Testis (tissue), 3 donors: ENCODE results near the gene ZGPAT. TPM values are rescaled to one million over a fixed set of nuclear protein-coding genes. Genes with fewer than 3 reads are reported as not detected.

Experiments used
- DNase-seq: peaks from one replicate; pipeline ENCODE4 v3.0.0-alpha.2; 2019
- H3K27ac ChIP-seq, 2 donors: fragments of 200-600 bp; sonication (generic); one replicate each; pipeline ENCODE4 v1.5.1; 2019
- H3K27me3 ChIP-seq: fragments of 200-600 bp; sonication (generic); one replicate; pipeline ENCODE4 v1.5.1; 2019
- H3K36me3 ChIP-seq: fragments of 200-600 bp; sonication (generic); one replicate; pipeline ENCODE4 v1.5.1; 2017; ENCODE audit warnings: low read depth; ENCODE audit errors: missing control alignments
- H3K4me1 ChIP-seq: fragments of 200-600 bp; sonication (generic); one replicate; pipeline ENCODE4 v1.5.1; 2019
- H3K4me3 ChIP-seq, 2 donors: fragments of 200-600 bp; sonication (generic); one replicate each; pipeline ENCODE4 v1.5.1; 2017 to 2019
- H3K9me3 ChIP-seq: fragments of 200-600 bp; sonication (generic); one replicate; pipeline ENCODE4 v1.5.1; 2017
- CTCF ChIP-seq, 3 experiments: fragments of 450-650 bp in 2 of 3; fragments of 200-600 bp in 1 of 3; sonication (generic) in 1 of 3; IDR thresholded peaks; one replicate each; pipeline ENCODE4 v1.5.1; 2016 to 2019; ENCODE audit warnings: antibody characterized with exemption in 3 of 3, mild to moderate bottlenecking in 2 of 3, moderate library complexity in 1 of 3
- POLR2A ChIP-seq: fragments of 450-650 bp; IDR thresholded peaks from one replicate; pipeline ENCODE4 v1.6.1; 2017; ENCODE audit warnings: antibody characterized with exemption, mild to moderate bottlenecking, moderate library complexity
- WGBS, 2 donors: methylation state at CpG; one replicate each; pipeline ENCODE4 v1.1.5; 2018; 5-methylcytosine and 5-hydroxymethylcytosine counted together
- intact Hi-C: fragments of 100-400 bp; cut with DNase I; formaldehyde crosslinking; loops from one replicate; pipeline ENCODE4 v1.15.1; 2023; ENCODE audit warnings: low total_unique reads
- polyA plus RNA-seq: library from polyadenylated mRNA; stranded (reverse); fragments of 350-450 nt; fragmentation: Illumina TruSeq; extraction: RNeasy Lipid Tissue Mini Kit (QIAGEN cat#74804); gene quantifications from one replicate; pipeline ENCODE4 v1.2.3, GENCODE V29; 2014; ENCODE audit warnings: low read depth, low replicate concordance; ENCODE audit not compliant: insufficient read depth
- total RNA-seq, 2 donors: library from RNA; depleted of rRNA; stranded (reverse); fragments of >200 nt; gene quantifications; one replicate each; pipeline ENCODE4 v1.2.3, GENCODE V29; 2016

The ZGPAT gene
- total and polyA plus RNA-seq, 3 donors from 2014 or later = 43.1 to 57.3 (median 53.1) TPM

GRCh38 chr20:63734946-63735858 is 27.4 kb downstream of the ZGPAT start:
- TF ChIP-seq POLR2A = no peak
- no peak for TF ChIP-seq CTCF (IDR thresholded peaks at IDR 0.05)
- Histone ChIP-seq H3K27ac (no peak overlapping the region), H3K36me3 (no peaks in the 10 kb centered on the region), H3K4me3 (no peak overlapping the region), H3K27me3 (no peaks in the 10 kb centered on the region), H3K4me1 (peaks cover 10% of the 10 kb centered on the region), H3K9me3 (no peaks in the 10 kb centered on the region)
- intact Hi-C loops = no loop called here
- no peak for DNase-seq
- 90 to 93% methylated on average over 16 to 46 of the region's 48 CpGs for WGBS, 2 donors

DNA sequence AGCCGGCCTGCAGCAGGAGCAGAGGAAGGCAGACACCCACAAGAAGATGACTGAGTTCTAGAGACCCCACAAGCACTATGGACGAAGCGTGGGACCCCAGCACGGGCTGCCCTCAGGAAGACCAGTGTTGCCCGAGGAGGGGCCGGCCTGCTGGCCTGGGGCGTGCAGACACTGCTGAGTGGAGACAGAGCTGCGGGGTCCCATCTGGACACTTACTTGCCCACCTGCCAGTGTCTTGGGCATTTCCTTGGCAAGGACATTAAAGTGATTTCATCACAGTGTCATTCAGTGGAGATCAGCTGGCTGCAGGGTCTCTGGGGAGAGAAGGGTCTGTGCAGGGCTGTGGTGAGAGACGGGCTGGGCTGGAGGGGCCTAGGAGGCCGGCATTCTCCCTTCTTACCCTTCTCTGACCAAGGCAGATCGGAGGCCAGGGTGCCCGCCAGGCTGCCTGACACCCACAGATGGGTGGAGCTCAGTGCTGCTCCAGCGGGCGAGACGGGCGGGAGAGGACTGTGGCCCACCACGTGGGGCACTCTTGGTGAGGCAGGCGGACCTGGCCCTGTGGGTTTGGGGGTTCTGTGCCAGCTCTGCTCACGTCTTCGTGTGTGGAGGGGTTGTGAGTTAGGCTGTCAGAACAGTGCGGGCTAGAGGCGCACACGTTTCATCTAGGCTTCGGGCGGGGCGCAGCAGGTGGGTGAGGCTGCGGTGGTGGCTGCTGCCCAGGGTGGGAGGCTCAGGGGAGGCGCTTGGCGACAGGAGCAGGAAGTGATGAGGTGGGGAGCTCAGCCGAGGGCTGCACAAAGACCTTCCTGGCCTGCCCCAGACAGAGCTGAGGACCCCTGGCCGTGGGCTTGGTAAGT is 28.2 kb downstream of the ZGPAT start, which contains the start of gene LIME1:
TSS of gene LIME1 (plus strand) at position 806 of the 860 bp plus-strand sequence. CDS start 886 bp downstream, outside the sequence.
- DNase-seq = no peak
- H3K27me3 ChIP-seq = no peaks in the 10 kb centered on the region
- no peak within 1 kb of the TSS for H3K4me3 ChIP-seq
- no peaks in the 10 kb centered on the region for H3K36me3 ChIP-seq
- WGBS, 2 donors = 85 to 87% methylated on average over 22 to 31 of the region's 31 CpGs
- H3K9me3 ChIP-seq = no peaks in the 10 kb centered on the region
- TF ChIP-seq CTCF (IDR thresholded peaks at IDR 0.05) (no peak), POLR2A (no peak)
- intact Hi-C loops = no loop called here
- H3K27ac ChIP-seq = no peak within 1 kb of the TSS
- H3K4me1 ChIP-seq = peaks cover 12% of the 10 kb centered on the region

DNA sequence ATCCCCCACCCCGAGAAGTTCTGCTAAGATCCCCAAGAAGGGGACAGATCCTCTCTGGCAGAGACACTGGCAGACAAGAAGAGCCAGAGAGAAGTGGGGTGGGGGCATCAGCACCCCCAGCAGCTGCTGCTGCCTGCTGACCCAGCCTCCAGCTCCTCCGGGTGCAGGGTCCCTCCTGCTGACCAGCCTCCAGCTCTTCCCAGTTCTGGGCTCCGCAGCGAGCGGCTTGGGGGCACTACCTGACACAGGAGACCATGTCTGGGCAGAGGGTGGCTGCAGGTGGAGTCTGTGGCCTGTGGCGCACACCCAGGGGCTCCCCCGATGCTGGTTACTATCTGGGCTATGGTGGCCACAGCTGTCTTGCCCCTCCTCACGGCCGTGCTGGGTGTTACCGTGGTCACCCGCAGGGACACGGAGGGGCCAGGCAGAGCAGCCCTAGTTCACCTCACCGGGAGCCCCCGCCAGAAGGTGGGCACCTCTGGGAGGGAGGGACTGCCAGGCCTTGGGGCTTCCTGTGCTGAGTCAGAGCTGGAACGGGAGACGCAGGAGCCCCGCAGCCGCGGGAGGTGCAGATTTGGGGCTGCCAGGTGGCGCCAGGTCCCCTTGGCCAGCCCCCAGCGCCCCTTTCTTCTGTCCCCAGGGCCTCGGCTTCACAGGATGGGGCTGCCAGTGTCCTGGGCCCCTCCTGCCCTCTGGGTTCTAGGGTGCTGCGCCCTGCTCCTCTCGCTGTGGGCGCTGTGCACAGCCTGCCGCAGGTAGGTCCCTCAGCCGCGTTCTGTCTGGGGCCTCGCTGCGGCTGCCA is 29.3 kb downstream of the ZGPAT start:
- no peak for DNase-seq
- H3K27me3 ChIP-seq = no peaks in the 10 kb centered on the region
- WGBS, 2 donors = 50 to 69% methylated on average over 4 to 30 of the region's 30 CpGs
- no peak overlapping the region for H3K27ac ChIP-seq
- H3K4me3 ChIP-seq = no peak overlapping the region
- TF ChIP-seq POLR2A = no peak
- no peak for TF ChIP-seq CTCF (IDR thresholded peaks at IDR 0.05)
- no peaks in the 10 kb centered on the region for H3K36me3 ChIP-seq
- no peaks in the 10 kb centered on the region for H3K9me3 ChIP-seq
- H3K4me1 ChIP-seq = peaks cover 21% of the 10 kb centered on the region
- intact Hi-C loops = no loop called here

DNA sequence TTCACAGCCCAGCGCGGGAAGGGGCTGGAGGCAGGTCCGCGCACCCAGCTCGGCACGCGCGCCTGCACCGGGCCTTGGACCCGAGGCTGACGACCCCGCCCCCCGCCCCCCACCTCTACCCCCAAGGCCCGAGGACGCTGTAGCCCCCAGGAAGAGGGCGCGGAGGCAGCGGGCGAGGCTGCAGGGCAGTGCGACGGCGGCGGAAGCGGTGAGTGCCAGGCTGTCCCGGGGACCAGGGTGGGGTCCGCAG is 29.8 kb downstream of the ZGPAT start:
- H3K27ac ChIP-seq = no peak overlapping the region
- intact Hi-C loops = no loop called here
- no peaks in the 10 kb centered on the region for H3K36me3 ChIP-seq
- peaks cover 26% of the 10 kb centered on the region for H3K4me1 ChIP-seq
- no peak for DNase-seq
- H3K9me3 ChIP-seq = no peaks in the 10 kb centered on the region
- 49 to 70% methylated on average over 6 to 26 of the region's 26 CpGs for WGBS, 2 donors
- no peak for TF ChIP-seq POLR2A
- TF ChIP-seq CTCF (IDR thresholded peaks at IDR 0.05) = no peak
- no peaks in the 10 kb centered on the region for H3K27me3 ChIP-seq
- no peak overlapping the region for H3K4me3 ChIP-seq
